ENCODE data around the gene UBAC2.

GRCh38 chr13:99385161-99385560, 184.5 kb downstream of the UBAC2 start:
- TF ChIP-seq CTCF (IDR thresholded peaks at IDR 0.05) (no peak), POLR2A (IDR thresholded peaks at IDR 0.05) (no peak)
